SK-N-SH treated with all-trans-retinoic acid at 6 μM for 48 hours (cell line): ENCODE data around the gene SFXN5.

Experiments used
- ATAC-seq: fragments of 200-7000 bp; cut with Tn5 transposase; 3 replicates; pipeline ENCODE4 v1.9.1; 2020; ENCODE audit warnings: mild to moderate bottlenecking, moderate library complexity
- ARNTL ChIP-seq: fragments of 450-650 bp; formaldehyde crosslinking; IDR thresholded peaks from 2 replicates; pipeline ENCODE4 v1.5.0; 2020; ENCODE audit warnings: low read depth, mild to moderate bottlenecking, moderate library complexity, borderline replicate concordance
- BACH2 ChIP-seq: fragments of 250-450 bp; sonication (Bioruptor Pico); IDR thresholded peaks from 2 replicates; pipeline ENCODE4 v1.9.0; 2021; ENCODE audit warnings: mild to moderate bottlenecking, borderline replicate concordance
- CSDC2 ChIP-seq: fragments of 250-450 bp; sonication (Bioruptor Pico); IDR thresholded peaks from 2 replicates; pipeline ENCODE4 v1.5.0; 2020; ENCODE audit warnings: mild to moderate bottlenecking, moderate library complexity
- ESRRG ChIP-seq: fragments of 250-450 bp; sonication (Bioruptor Pico); IDR thresholded peaks from 2 replicates; pipeline ENCODE4 v1.6.1; 2021; ENCODE audit warnings: mild to moderate bottlenecking
- GLIS3 ChIP-seq: fragments of 250-450 bp; sonication (Bioruptor Pico); IDR thresholded peaks from 2 replicates; pipeline ENCODE4 v1.5.0; 2020; ENCODE audit warnings: mild to moderate bottlenecking, moderate library complexity
- ISL1 ChIP-seq: fragments of 250-450 bp; sonication (Bioruptor Pico); IDR thresholded peaks from 2 replicates; pipeline ENCODE4 v2.1.2; 2022; ENCODE audit warnings: mild to moderate bottlenecking, moderate library complexity
- OSR1 ChIP-seq: fragments of 250-450 bp; sonication (Bioruptor Pico); IDR thresholded peaks from 2 replicates; pipeline ENCODE4 v1.8.0; 2022; ENCODE audit warnings: moderate library complexity, mild to moderate bottlenecking, inconsistent platforms
- POU6F1 ChIP-seq: fragments of 250-450 bp; sonication (Bioruptor Pico); IDR thresholded peaks from 2 replicates; pipeline ENCODE4 v1.8.0; 2021; ENCODE audit warnings: low read depth, mild to moderate bottlenecking, moderate library complexity, borderline replicate concordance
- PPARA ChIP-seq: fragments of 250-450 bp; sonication (Bioruptor Pico); IDR thresholded peaks from 2 replicates; pipeline ENCODE4 v1.5.0; 2020; ENCODE audit warnings: mild to moderate bottlenecking, borderline replicate concordance
- RARB ChIP-seq: fragments of 250-450 bp; sonication (Bioruptor Pico); IDR thresholded peaks from 2 replicates; pipeline ENCODE4 v1.8.0; 2021; ENCODE audit warnings: mild to moderate bottlenecking, moderate library complexity
- SNAI2 ChIP-seq: fragments of 250-450 bp; sonication (Bioruptor Pico); IDR thresholded peaks from 2 replicates; pipeline ENCODE4 v1.5.0; 2020; ENCODE audit warnings: mild to moderate bottlenecking, moderate library complexity
- TCF4 ChIP-seq: fragments of 250-450 bp; sonication (Bioruptor Pico); IDR thresholded peaks from 2 replicates; pipeline ENCODE4 v1.8.0; 2021; ENCODE audit warnings: mild to moderate bottlenecking, moderate library complexity, borderline replicate concordance
- TOX ChIP-seq: fragments of 250-450 bp; sonication (Bioruptor Pico); IDR thresholded peaks from 2 replicates; pipeline ENCODE4 v1.8.0; 2021; ENCODE audit warnings: mild to moderate bottlenecking, moderate library complexity, borderline replicate concordance
- ZC3H10 ChIP-seq: fragments of 250-450 bp; sonication (Bioruptor Pico); IDR thresholded peaks from 2 replicates; pipeline ENCODE4 v1.5.1; 2021; ENCODE audit warnings: mild to moderate bottlenecking, moderate library complexity
- ZFP3 ChIP-seq: fragments of 250-450 bp; sonication (Bioruptor Pico); IDR thresholded peaks from 2 replicates; pipeline ENCODE4 v1.5.0; 2020; ENCODE audit warnings: mild to moderate bottlenecking, moderate library complexity
- ZFP30 ChIP-seq: fragments of 450-650 bp; formaldehyde crosslinking; IDR thresholded peaks from 2 replicates; pipeline ENCODE4 v1.5.0; 2022; ENCODE audit warnings: mild to moderate bottlenecking, moderate library complexity
- ZNF565 ChIP-seq: fragments of 450-650 bp; formaldehyde crosslinking; conservative IDR thresholded peaks from 2 replicates; pipeline ENCODE4 v1.5.0; 2020; ENCODE audit warnings: low read depth, mild to moderate bottlenecking, moderate library complexity
- ZNF70 ChIP-seq: fragments of 450-650 bp; formaldehyde crosslinking; IDR thresholded peaks from 2 replicates; pipeline ENCODE4 v1.5.0; 2020; ENCODE audit warnings: mild to moderate bottlenecking, moderate library complexity
- ZNF8 ChIP-seq: fragments of 450-650 bp; formaldehyde crosslinking; IDR thresholded peaks from 2 replicates; pipeline ENCODE4 v1.5.0; 2020; ENCODE audit warnings: mild to moderate bottlenecking, moderate library complexity
- TF ChIP-seq, protein P1 (sequence below): fragments of 250-450 bp; sonication (Bioruptor Pico); IDR thresholded peaks from 2 replicates; pipeline ENCODE4 v1.8.0; 2020; ENCODE audit warnings: mild to moderate bottlenecking, moderate library complexity, borderline replicate concordance
- TF ChIP-seq, protein P2 (sequence below): fragments of 250-450 bp; sonication (Bioruptor Pico); IDR thresholded peaks from 2 replicates; pipeline ENCODE4 v1.5.1; 2020; ENCODE audit warnings: low read depth, mild to moderate bottlenecking, moderate library complexity
- TF ChIP-seq, protein P3 (sequence below): fragments of 250-450 bp; sonication (Bioruptor Pico); IDR thresholded peaks from 2 replicates; pipeline ENCODE4 v1.5.0; 2020; ENCODE audit warnings: mild to moderate bottlenecking, moderate library complexity

SFXN5 gene

DNA sequence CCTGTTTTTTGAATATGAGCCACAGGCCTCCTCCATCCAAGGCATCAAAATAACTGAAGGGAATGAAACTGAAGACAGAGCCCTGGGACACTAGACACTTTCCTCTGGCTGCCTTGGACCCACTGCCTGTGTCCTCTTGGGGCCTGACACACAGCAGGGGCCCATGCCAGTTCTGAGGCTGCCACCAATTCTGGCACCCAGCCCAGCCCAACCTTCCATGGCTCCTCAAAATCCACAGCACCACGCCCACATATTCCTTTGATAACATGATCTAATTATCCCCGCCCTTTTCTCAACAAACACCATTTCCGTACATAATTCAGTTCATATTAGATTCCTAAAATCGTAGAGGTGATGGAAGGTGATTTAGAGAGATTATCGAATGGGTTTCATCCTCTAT lies 90.0 kb downstream of the SFXN5 start:
- no peak for ATAC-seq
- no peak for TF ChIP-seq ZC3H10 (CRISPR knock-in tag)
- TF ChIP-seq CSDC2 (CRISPR knock-in tag) = no peak
- no peak for TF ChIP-seq GLIS3 (CRISPR knock-in tag)
- no peak for TF ChIP-seq RARB (CRISPR knock-in tag)
- TF ChIP-seq ISL1 = no peak
- TF ChIP-seq, protein P1, sequence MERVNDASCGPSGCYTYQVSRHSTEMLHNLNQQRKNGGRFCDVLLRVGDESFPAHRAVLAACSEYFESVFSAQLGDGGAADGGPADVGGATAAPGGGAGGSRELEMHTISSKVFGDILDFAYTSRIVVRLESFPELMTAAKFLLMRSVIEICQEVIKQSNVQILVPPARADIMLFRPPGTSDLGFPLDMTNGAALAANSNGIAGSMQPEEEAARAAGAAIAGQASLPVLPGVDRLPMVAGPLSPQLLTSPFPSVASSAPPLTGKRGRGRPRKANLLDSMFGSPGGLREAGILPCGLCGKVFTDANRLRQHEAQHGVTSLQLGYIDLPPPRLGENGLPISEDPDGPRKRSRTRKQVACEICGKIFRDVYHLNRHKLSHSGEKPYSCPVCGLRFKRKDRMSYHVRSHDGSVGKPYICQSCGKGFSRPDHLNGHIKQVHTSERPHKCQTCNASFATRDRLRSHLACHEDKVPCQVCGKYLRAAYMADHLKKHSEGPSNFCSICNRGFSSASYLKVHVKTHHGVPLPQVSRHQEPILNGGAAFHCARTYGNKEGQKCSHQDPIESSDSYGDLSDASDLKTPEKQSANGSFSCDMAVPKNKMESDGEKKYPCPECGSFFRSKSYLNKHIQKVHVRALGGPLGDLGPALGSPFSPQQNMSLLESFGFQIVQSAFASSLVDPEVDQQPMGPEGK (CRISPR knock-in tag) = no peak
- TF ChIP-seq ZFP30 (CRISPR knock-in tag) = no peak
- TF ChIP-seq, protein P2, sequence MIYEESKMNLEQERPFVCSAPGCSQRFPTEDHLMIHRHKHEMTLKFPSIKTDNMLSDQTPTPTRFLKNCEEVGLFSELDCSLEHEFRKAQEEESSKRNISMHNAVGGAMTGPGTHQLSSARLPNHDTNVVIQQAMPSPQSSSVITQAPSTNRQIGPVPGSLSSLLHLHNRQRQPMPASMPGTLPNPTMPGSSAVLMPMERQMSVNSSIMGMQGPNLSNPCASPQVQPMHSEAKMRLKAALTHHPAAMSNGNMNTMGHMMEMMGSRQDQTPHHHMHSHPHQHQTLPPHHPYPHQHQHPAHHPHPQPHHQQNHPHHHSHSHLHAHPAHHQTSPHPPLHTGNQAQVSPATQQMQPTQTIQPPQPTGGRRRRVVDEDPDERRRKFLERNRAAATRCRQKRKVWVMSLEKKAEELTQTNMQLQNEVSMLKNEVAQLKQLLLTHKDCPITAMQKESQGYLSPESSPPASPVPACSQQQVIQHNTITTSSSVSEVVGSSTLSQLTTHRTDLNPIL = no peak
- no peak for TF ChIP-seq OSR1 (CRISPR knock-in tag)
- TF ChIP-seq PPARA = no peak
- TF ChIP-seq, all 23 proteins: peak for 0

GRCh38 chr2:72980535-72981217 lies 90.8 kb downstream of the SFXN5 start:
- no peak for TF ChIP-seq RARB (CRISPR knock-in tag)
- TF ChIP-seq POU6F1 (CRISPR knock-in tag) = no peak
- no peak for TF ChIP-seq TOX (CRISPR knock-in tag)
- TF ChIP-seq SNAI2 = no peak
- peak; percentile 50; the same call in 1 of the 2 replicates for TF ChIP-seq ISL1
- no peak; the same call in 1 of the 3 replicates for ATAC-seq

DNA sequence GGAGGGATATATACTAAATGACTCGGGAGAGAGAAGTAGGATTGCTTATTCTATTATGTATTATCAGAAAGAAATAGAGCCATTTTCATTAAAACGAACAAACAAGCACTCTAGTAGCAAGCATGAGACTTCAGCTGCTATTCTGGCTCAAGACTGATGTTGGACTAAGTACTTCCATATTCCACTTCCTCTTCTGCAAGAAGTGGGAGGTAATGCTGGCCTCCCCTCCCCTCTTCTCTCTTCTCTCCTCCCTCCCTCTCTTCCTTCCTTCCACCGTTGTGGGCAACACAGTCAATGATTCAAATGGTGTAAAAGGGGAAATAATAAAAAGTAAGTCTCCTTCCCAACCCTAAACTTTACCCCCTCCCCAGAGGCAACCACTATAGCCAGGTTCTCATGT lies 91.6 kb downstream of the SFXN5 start:
- no peak for ATAC-seq
- no peak for TF ChIP-seq POU6F1 (CRISPR knock-in tag)
- TF ChIP-seq ZNF8 (CRISPR knock-in tag) = no peak
- TF ChIP-seq, protein P3, sequence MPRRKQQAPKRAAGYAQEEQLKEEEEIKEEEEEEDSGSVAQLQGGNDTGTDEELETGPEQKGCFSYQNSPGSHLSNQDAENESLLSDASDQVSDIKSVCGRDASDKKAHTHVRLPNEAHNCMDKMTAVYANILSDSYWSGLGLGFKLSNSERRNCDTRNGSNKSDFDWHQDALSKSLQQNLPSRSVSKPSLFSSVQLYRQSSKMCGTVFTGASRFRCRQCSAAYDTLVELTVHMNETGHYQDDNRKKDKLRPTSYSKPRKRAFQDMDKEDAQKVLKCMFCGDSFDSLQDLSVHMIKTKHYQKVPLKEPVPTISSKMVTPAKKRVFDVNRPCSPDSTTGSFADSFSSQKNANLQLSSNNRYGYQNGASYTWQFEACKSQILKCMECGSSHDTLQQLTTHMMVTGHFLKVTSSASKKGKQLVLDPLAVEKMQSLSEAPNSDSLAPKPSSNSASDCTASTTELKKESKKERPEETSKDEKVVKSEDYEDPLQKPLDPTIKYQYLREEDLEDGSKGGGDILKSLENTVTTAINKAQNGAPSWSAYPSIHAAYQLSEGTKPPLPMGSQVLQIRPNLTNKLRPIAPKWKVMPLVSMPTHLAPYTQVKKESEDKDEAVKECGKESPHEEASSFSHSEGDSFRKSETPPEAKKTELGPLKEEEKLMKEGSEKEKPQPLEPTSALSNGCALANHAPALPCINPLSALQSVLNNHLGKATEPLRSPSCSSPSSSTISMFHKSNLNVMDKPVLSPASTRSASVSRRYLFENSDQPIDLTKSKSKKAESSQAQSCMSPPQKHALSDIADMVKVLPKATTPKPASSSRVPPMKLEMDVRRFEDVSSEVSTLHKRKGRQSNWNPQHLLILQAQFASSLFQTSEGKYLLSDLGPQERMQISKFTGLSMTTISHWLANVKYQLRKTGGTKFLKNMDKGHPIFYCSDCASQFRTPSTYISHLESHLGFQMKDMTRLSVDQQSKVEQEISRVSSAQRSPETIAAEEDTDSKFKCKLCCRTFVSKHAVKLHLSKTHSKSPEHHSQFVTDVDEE (CRISPR knock-in tag) = no peak
- TF ChIP-seq ARNTL (CRISPR knock-in tag) = no peak
- TF ChIP-seq GLIS3 (CRISPR knock-in tag) = no peak
- TF ChIP-seq ZFP30 (CRISPR knock-in tag) = no peak
- no peak for TF ChIP-seq ZNF565
- TF ChIP-seq ZFP3 (CRISPR knock-in tag) = no peak
- TF ChIP-seq, protein P2 = no peak
- TF ChIP-seq PPARA = no peak
- no peak for TF ChIP-seq CSDC2 (CRISPR knock-in tag)
- TF ChIP-seq ESRRG (CRISPR knock-in tag) = no peak
- no peak for TF ChIP-seq RARB (CRISPR knock-in tag)
- no peak for TF ChIP-seq ZC3H10 (CRISPR knock-in tag)
- TF ChIP-seq TCF4 (CRISPR knock-in tag) = no peak
- TF ChIP-seq, protein P1 (CRISPR knock-in tag) = no peak
- no peak for TF ChIP-seq ZNF70 (CRISPR knock-in tag)
- TF ChIP-seq BACH2 = no peak
- no peak for TF ChIP-seq SNAI2
- no peak for TF ChIP-seq ISL1
